Caki2 (cell line): Measurements from ENCODE around the gene LIX1L. TPM values are rescaled to one million over a fixed set of nuclear protein-coding genes. Genes with fewer than 3 reads are reported as not detected.

Experiments
- DNase-seq: peaks from one replicate; pipeline ENCODE4 v3.0.0-alpha.2; 2015; ENCODE audit warnings: low read depth
- in situ Hi-C: cut with HindIII; loops from 2 replicates; pipeline ENCODE4 v1.10.0; 2016; ENCODE audit warnings: low sequenced_read_pairs, low pct_unique_long_range_greater_than_20kb, mixed read lengths
- total RNA-seq: library from RNA; depleted of rRNA; stranded (reverse); fragments of >200 nt; shearing (Covaris generic); gene quantifications from 2 replicates; pipeline ENCODE4 v1.2.3, GENCODE V29; 2014; ENCODE audit warnings: low replicate concordance

The LIX1L gene
- total RNA-seq, 1 experiment from 2014 or later = 26.9 TPM

- in situ Hi-C loops = no loop called here
- DNase-seq = no peak
Measured at GRCh38 chr1:145967288-145967687, 9.5 kb upstream of the LIX1L start.

- in situ Hi-C loops = no loop called here
Measured at GRCh38 chr1:145965119-145965744, 7.4 kb upstream of the LIX1L start.

GRCh38 chr1:145964328-145965118 is 6.7 kb upstream of the LIX1L start, which contains the start of the genes ANKRD34A and POLR3GL:
ANKRD34A (minus strand) TSS chr1:145964575; CDS start chr1:145961759, 2,816 bp downstream.
POLR3GL (plus strand) TSS chr1:145964690; CDS start chr1:145974866, 10,176 bp downstream.
- DNase-seq = peak; percentile 94
- in situ Hi-C loops = no loop called here

More at GRCh38 chr1:145965119-145965744, 7.4 kb upstream of the LIX1L start:
- no peak for DNase-seq

- in situ Hi-C loops = no loop called here
- DNase-seq = peak; percentile 38
Measured at GRCh38 chr1:145963265-145964019, 5.6 kb upstream of the LIX1L start.

- in situ Hi-C loops = no loop called here
- DNase-seq = no peak
Measured at GRCh38 chr1:145962157-145963102, 4.6 kb upstream of the LIX1L start.

GRCh38 chr1:145961425-145962156 is 3.8 kb upstream of the LIX1L start:
- in situ Hi-C loops = no loop called here
- no peak for DNase-seq

GRCh38 chr1:145961109-145961424 is 3.2 kb upstream of the LIX1L start:
- in situ Hi-C loops = no loop called here
- DNase-seq = no peak

- in situ Hi-C loops = no loop called here
- DNase-seq = peak; percentile 77
Measured at GRCh38 chr1:145960468-145961108, 2.8 kb upstream of the LIX1L start.

- DNase-seq = no peak
- in situ Hi-C loops = no loop called here
Measured at GRCh38 chr1:145959957-145960467, 2.2 kb upstream of the LIX1L start.

- in situ Hi-C loops = no loop called here
- DNase-seq = no peak
Measured at GRCh38 chr1:145959333-145959732, 1.5 kb upstream of the LIX1L start.

GRCh38 chr1:145958734-145959133 is 917 bp upstream of the LIX1L start:
- in situ Hi-C loops = no loop called here
- no peak for DNase-seq

GRCh38 chr1:145956781-145957442 is 905 bp downstream of the LIX1L start:
- in situ Hi-C loops = no loop called here
- DNase-seq = no peak

- in situ Hi-C loops = no loop called here
- DNase-seq = no peak
Measured at GRCh38 chr1:145956361-145956760, 1.5 kb downstream of the LIX1L start.

- in situ Hi-C loops = no loop called here
- DNase-seq = no peak
Measured at GRCh38 chr1:145955436-145955835, 2.4 kb downstream of the LIX1L start.

GRCh38 chr1:145953861-145954260 is 4.0 kb downstream of the LIX1L start:
- no peak for DNase-seq
- in situ Hi-C loops = no loop called here

- in situ Hi-C loops = no loop called here
- no peak for DNase-seq
Measured at GRCh38 chr1:145952903-145953302, 4.9 kb downstream of the LIX1L start.
